ENCODE data around the gene NFIX. TPM values are rescaled to one million over a fixed set of nuclear protein-coding genes. Genes with fewer than 3 reads are reported as not detected.
A peak's percentile ranks its signal among the peaks of the same experiment; 100 is the strongest.

Gene NFIX
- total and polyA plus RNA-seq, 9 donors = 30.3 to 256 (median 217) TPM

GRCh38 chr19:13037161-13037560 is 41.9 kb downstream of the NFIX start:
- Histone ChIP-seq H3K27ac (peak overlapping the region in 1 of 2 donors; percentile 11), H3K36me3 (no peaks in the 10 kb centered on the region), H3K9me3 (no peaks in the 10 kb centered on the region), H3K4me3 (no peak overlapping the region), H3K4me1 (ENCODE audit: insufficient read depth) (peaks cover 44% of the 10 kb centered on the region), H3K27me3 (no peaks in the 10 kb centered on the region)
- TF ChIP-seq EP300 (IDR thresholded peaks at IDR 0.05) = no peak
- TF ChIP-seq CTCF (IDR thresholded peaks at IDR 0.05) = no peak
- TF ChIP-seq POLR2A (IDR thresholded peaks at IDR 0.05) = no peak
- WGBS, 3 donors = 42 to 50% (median 43%) methylated on average over 7 of the region's 7 CpGs
- DNase-seq = no peak
- intact Hi-C loops (cut with DNase I) = no loop called here

- peaks cover 39% of the 10 kb centered on the region for H3K4me1 ChIP-seq (ENCODE audit: insufficient read depth)
- TF ChIP-seq CTCF (IDR thresholded peaks at IDR 0.05) (no peak), EP300 (IDR thresholded peaks at IDR 0.05) (no peak), POLR2A (IDR thresholded peaks at IDR 0.05) (no peak)
- intact Hi-C loops (cut with DNase I) = no loop called here
- no peaks in the 10 kb centered on the region for H3K36me3 ChIP-seq
- H3K27me3 ChIP-seq = no peaks in the 10 kb centered on the region
- no peak overlapping the region for H3K27ac ChIP-seq
- 74 to 79% (median 79%) methylated on average over 7 of the region's 7 CpGs for WGBS, 3 donors
- H3K9me3 ChIP-seq = no peaks in the 10 kb centered on the region
- no peak for DNase-seq
- no peak overlapping the region for H3K4me3 ChIP-seq
These were observed 42.5 kb downstream of the NFIX start for GRCh38 chr19:13037731-13038130.

GRCh38 chr19:13038306-13039210 is 43.3 kb downstream of the NFIX start:
- no peaks in the 10 kb centered on the region for H3K27me3 ChIP-seq
- no peak for DNase-seq
- WGBS, 3 donors = 80 to 85% (median 84%) methylated on average over 13 of the region's 13 CpGs
- peaks cover 37% of the 10 kb centered on the region for H3K4me1 ChIP-seq (ENCODE audit: insufficient read depth)
- intact Hi-C loops (cut with DNase I) = no loop called here
- no peak overlapping the region for H3K4me3 ChIP-seq
- H3K27ac ChIP-seq = no peak overlapping the region
- H3K9me3 ChIP-seq = no peaks in the 10 kb centered on the region
- no peak for TF ChIP-seq EP300 (IDR thresholded peaks at IDR 0.05)
- TF ChIP-seq POLR2A (IDR thresholded peaks at IDR 0.05) = no peak
- no peak for TF ChIP-seq CTCF (IDR thresholded peaks at IDR 0.05)
- H3K36me3 ChIP-seq = no peaks in the 10 kb centered on the region

- Histone ChIP-seq H3K27me3 (no peaks in the 10 kb centered on the region), H3K36me3 (no peaks in the 10 kb centered on the region), H3K4me1 (ENCODE audit: insufficient read depth) (peaks cover 34% of the 10 kb centered on the region), H3K27ac (no peak overlapping the region), H3K9me3 (no peaks in the 10 kb centered on the region), H3K4me3 (no peak overlapping the region)
- 65 to 68% (median 68%) methylated on average over 8 of the region's 8 CpGs for WGBS, 3 donors
- intact Hi-C loops (cut with DNase I) = no loop called here
- DNase-seq = no peak
- TF ChIP-seq POLR2A (IDR thresholded peaks at IDR 0.05) = no peak
- no peak for TF ChIP-seq EP300 (IDR thresholded peaks at IDR 0.05)
- TF ChIP-seq CTCF (IDR thresholded peaks at IDR 0.05) = no peak
These were observed 44.0 kb downstream of the NFIX start for GRCh38 chr19:13039211-13039789.

Data from ovary (tissue), 9 donors.